Skin of body (tissue), 2 donors: ENCODE measurements around the gene TINCR. TPM values are rescaled to one million over a fixed set of nuclear protein-coding genes. Genes with fewer than 3 reads are reported as not detected.
"Not testable (repeated sequence)": the region's sequence is repeated elsewhere in the genome, so short reads cannot be mapped to it uniquely, and the experiment has no call there.

Experiments
- DNase-seq: peaks from one replicate; lab custom pipeline; 2025; lab: John Stamatoyannopoulos, UW
- total RNA-seq: library from RNA; depleted of rRNA; stranded (reverse); fragments of >200 nt; gene quantifications from one replicate; pipeline ENCODE4 v1.2.3, GENCODE V29; 2014

Gene TINCR
- 17.7 TPM for total RNA-seq

GRCh38 chr19:5567360-5567969, at the start of gene TINCR:
Gene TINCR, minus strand, starts transcription at chr19:5567953.
- no peak for DNase-seq

GRCh38 chr19:5617080-5617479, 49.3 kb upstream of the TINCR start:
- DNase-seq, result no peak

- DNase-seq, result no peak
Observed at GRCh38 chr19:5615756-5616327, 48.1 kb upstream of the TINCR start.

GRCh38 chr19:5612891-5613865, 45.4 kb upstream of the TINCR start:
- no peak for DNase-seq

- no peak for DNase-seq
Observed at GRCh38 chr19:5609881-5610448, 42.2 kb upstream of the TINCR start.

GRCh38 chr19:5608766-5609165, 41.0 kb upstream of the TINCR start:
- DNase-seq, result not testable (repeated sequence)

GRCh38 chr19:5608291-5608690, 40.5 kb upstream of the TINCR start:
- DNase-seq, result no peak

GRCh38 chr19:5607318-5608275, 39.8 kb upstream of the TINCR start:
- DNase-seq, result no peak

- no peak for DNase-seq
Observed at GRCh38 chr19:5605362-5605761, 37.6 kb upstream of the TINCR start.

GRCh38 chr19:5603626-5604025, 35.9 kb upstream of the TINCR start:
- no peak for DNase-seq

GRCh38 chr19:5600797-5601196, 33.0 kb upstream of the TINCR start:
- DNase-seq, result no peak

- no peak for DNase-seq
Observed at GRCh38 chr19:5595745-5596144, 28.0 kb upstream of the TINCR start.

- DNase-seq, result no peak
Observed at GRCh38 chr19:5595129-5595528, 27.4 kb upstream of the TINCR start.

- DNase-seq, result no peak
Observed at GRCh38 chr19:5594521-5594950, 26.8 kb upstream of the TINCR start.

GRCh38 chr19:5593343-5594255, 25.8 kb upstream of the TINCR start:
- no peak for DNase-seq

- no peak for DNase-seq
Observed at GRCh38 chr19:5592531-5593342, 25.0 kb upstream of the TINCR start.

GRCh38 chr19:5591476-5591875, 23.7 kb upstream of the TINCR start:
- no peak for DNase-seq

GRCh38 chr19:5590865-5591154, 23.1 kb upstream of the TINCR start:
- DNase-seq, result no peak
